ENCODE data around the gene CDC42BPA. TPM values are rescaled to one million over a fixed set of nuclear protein-coding genes. Genes with fewer than 3 reads are reported as not detected.

Gene CDC42BPA
- total and polyA plus RNA-seq, 2 donors (not counting 1 experiment from before 2014, with no cell fraction given) = 26.4 to 77.1 TPM

GRCh38 chr1:226975259-226976250 lies 342.7 kb downstream of the CDC42BPA start:
- Histone ChIP-seq H2AFZ (ENCODE audit: low read length) (no peak overlapping the region), H3K4me3 (replicated peaks in 1 of 4; ENCODE audit: control extremely low read depth in 1 of 4, insufficient read depth in 1 of 4, low read depth in 3 of 4, low read length in 4 of 4) (no peak overlapping the region), H3K4me1 (ENCODE audit: control insufficient read depth, extremely low read depth, insufficient read depth, low read length) (peaks cover 7% of the 10 kb centered on the region), H3K36me3 (ENCODE audit: control insufficient read depth, insufficient read depth, low read length) (peaks cover 4% of the 10 kb centered on the region), H3K27me3 (ENCODE audit: control insufficient read depth, insufficient read depth, low read length) (no peaks in the 10 kb centered on the region), H3K79me2 (ENCODE audit: control insufficient read depth, insufficient read depth, low read length) (no peaks in the 10 kb centered on the region), H3K4me2 (ENCODE audit: extremely low read depth, insufficient read depth, low read length) (no peak overlapping the region), H3K9ac (ENCODE audit: insufficient read depth, low read length) (no peak overlapping the region), H3K9me3 (ENCODE audit: control insufficient read depth, insufficient read depth, low read depth, low read length) (no peaks in the 10 kb centered on the region), H3K27ac (ENCODE audit: insufficient read depth, low read length) (no peak overlapping the region), H4K20me1 (ENCODE audit: control insufficient read depth, extremely low read depth, insufficient read depth, low read length) (no peaks in the 10 kb centered on the region)
- no peak for DNase-seq (ENCODE audit: low read depth in 2 of 2)
- TF ChIP-seq EZH2 (IDR thresholded peaks at IDR 0.05; ENCODE audit: low read length, missing control alignments) = no peak
- TF ChIP-seq, protein P1, sequence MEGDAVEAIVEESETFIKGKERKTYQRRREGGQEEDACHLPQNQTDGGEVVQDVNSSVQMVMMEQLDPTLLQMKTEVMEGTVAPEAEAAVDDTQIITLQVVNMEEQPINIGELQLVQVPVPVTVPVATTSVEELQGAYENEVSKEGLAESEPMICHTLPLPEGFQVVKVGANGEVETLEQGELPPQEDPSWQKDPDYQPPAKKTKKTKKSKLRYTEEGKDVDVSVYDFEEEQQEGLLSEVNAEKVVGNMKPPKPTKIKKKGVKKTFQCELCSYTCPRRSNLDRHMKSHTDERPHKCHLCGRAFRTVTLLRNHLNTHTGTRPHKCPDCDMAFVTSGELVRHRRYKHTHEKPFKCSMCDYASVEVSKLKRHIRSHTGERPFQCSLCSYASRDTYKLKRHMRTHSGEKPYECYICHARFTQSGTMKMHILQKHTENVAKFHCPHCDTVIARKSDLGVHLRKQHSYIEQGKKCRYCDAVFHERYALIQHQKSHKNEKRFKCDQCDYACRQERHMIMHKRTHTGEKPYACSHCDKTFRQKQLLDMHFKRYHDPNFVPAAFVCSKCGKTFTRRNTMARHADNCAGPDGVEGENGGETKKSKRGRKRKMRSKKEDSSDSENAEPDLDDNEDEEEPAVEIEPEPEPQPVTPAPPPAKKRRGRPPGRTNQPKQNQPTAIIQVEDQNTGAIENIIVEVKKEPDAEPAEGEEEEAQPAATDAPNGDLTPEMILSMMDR (conservative IDR thresholded peaks at IDR 0.05 in 1 of 2, IDR thresholded peaks at IDR 0.05 in 1 of 2; ENCODE audit: low read depth in 1 of 2, low read length in 2 of 2) = no peak

- Histone ChIP-seq H3K9me3 (ENCODE audit: control insufficient read depth, insufficient read depth, low read depth, low read length) (no peaks in the 10 kb centered on the region), H3K4me2 (ENCODE audit: extremely low read depth, insufficient read depth, low read length) (no peak overlapping the region), H3K9ac (ENCODE audit: insufficient read depth, low read length) (peak overlapping the region; percentile 16), H3K36me3 (ENCODE audit: control insufficient read depth, insufficient read depth, low read length) (peaks cover 4% of the 10 kb centered on the region), H3K27me3 (ENCODE audit: control insufficient read depth, insufficient read depth, low read length) (no peaks in the 10 kb centered on the region), H4K20me1 (ENCODE audit: control insufficient read depth, extremely low read depth, insufficient read depth, low read length) (no peaks in the 10 kb centered on the region), H3K4me1 (ENCODE audit: control insufficient read depth, extremely low read depth, insufficient read depth, low read length) (peaks cover 7% of the 10 kb centered on the region), H2AFZ (ENCODE audit: low read length) (peak overlapping the region; percentile 46), H3K27ac (ENCODE audit: insufficient read depth, low read length) (no peak overlapping the region), H3K79me2 (ENCODE audit: control insufficient read depth, insufficient read depth, low read length) (no peaks in the 10 kb centered on the region), H3K4me3 (replicated peaks in 1 of 4; ENCODE audit: control extremely low read depth in 1 of 4, insufficient read depth in 1 of 4, low read depth in 3 of 4, low read length in 4 of 4) (no peak overlapping the region)
- DNase-seq (ENCODE audit: low read depth in 2 of 2) = no peak
- TF ChIP-seq EZH2 (IDR thresholded peaks at IDR 0.05; ENCODE audit: low read length, missing control alignments) = no peak
- TF ChIP-seq, protein P1 (conservative IDR thresholded peaks at IDR 0.05 in 1 of 2, IDR thresholded peaks at IDR 0.05 in 1 of 2; ENCODE audit: low read depth in 1 of 2, low read length in 2 of 2) = no peak
These were observed 343.6 kb downstream of the CDC42BPA start for GRCh38 chr1:226974544-226975258.

- Histone ChIP-seq H3K9ac (ENCODE audit: insufficient read depth, low read length) (peak overlapping the region; percentile 16), H4K20me1 (ENCODE audit: control insufficient read depth, extremely low read depth, insufficient read depth, low read length) (no peaks in the 10 kb centered on the region), H3K79me2 (ENCODE audit: control insufficient read depth, insufficient read depth, low read length) (no peaks in the 10 kb centered on the region), H3K27me3 (ENCODE audit: control insufficient read depth, insufficient read depth, low read length) (no peaks in the 10 kb centered on the region), H3K9me3 (ENCODE audit: control insufficient read depth, insufficient read depth, low read depth, low read length) (no peaks in the 10 kb centered on the region), H3K36me3 (ENCODE audit: control insufficient read depth, insufficient read depth, low read length) (peaks cover 4% of the 10 kb centered on the region), H3K4me1 (ENCODE audit: control insufficient read depth, extremely low read depth, insufficient read depth, low read length) (peaks cover 7% of the 10 kb centered on the region), H3K4me2 (ENCODE audit: extremely low read depth, insufficient read depth, low read length) (no peak overlapping the region), H3K4me3 (replicated peaks in 1 of 4; ENCODE audit: control extremely low read depth in 1 of 4, insufficient read depth in 1 of 4, low read depth in 3 of 4, low read length in 4 of 4) (no peak overlapping the region), H3K27ac (ENCODE audit: insufficient read depth, low read length) (no peak overlapping the region), H2AFZ (ENCODE audit: low read length) (peak overlapping the region; percentile 46)
- DNase-seq (ENCODE audit: low read depth in 2 of 2) = peak; percentile 6 to 37
- TF ChIP-seq EZH2 (IDR thresholded peaks at IDR 0.05; ENCODE audit: low read length, missing control alignments) = no peak
- TF ChIP-seq, protein P1 (conservative IDR thresholded peaks at IDR 0.05 in 1 of 2, IDR thresholded peaks at IDR 0.05 in 1 of 2; ENCODE audit: low read depth in 1 of 2, low read length in 2 of 2) = no peak
These were observed 344.3 kb downstream of the CDC42BPA start for GRCh38 chr1:226973898-226974543.
